GM12873 (cell line): Measurements from ENCODE around the gene RNF19B.

Experiments used
- TF ChIP-seq, protein P1 (sequence below): IDR thresholded peaks from 2 replicates; pipeline ENCODE4 v1.5.1; 2012; ENCODE audit warnings: low read depth, mild to moderate bottlenecking, moderate library complexity, low read length, control low read depth; ENCODE audit not compliant: insufficient read depth; ENCODE audit errors: missing control alignments

Gene RNF19B

DNA sequence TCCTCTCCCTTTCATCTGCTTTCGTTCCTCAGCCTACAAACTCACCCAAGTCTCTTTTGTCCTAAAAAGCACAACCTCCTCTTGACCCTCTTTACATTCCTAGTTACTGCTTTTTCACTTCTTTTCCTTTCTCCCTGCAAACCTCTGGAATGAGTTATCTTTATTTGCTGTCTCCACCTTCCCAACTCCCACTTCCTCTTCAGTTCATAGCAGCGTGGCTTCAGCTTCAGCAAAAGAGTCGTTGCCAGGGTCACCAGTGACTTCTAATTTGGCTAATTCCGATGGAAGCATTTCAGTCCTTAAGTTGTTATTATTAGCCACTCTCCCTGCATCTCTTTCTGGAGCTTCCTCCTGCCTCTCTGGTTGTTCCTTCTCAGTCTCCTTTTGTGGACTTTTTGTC, 57.2 kb downstream of the RNF19B start:
- TF ChIP-seq, protein P1, sequence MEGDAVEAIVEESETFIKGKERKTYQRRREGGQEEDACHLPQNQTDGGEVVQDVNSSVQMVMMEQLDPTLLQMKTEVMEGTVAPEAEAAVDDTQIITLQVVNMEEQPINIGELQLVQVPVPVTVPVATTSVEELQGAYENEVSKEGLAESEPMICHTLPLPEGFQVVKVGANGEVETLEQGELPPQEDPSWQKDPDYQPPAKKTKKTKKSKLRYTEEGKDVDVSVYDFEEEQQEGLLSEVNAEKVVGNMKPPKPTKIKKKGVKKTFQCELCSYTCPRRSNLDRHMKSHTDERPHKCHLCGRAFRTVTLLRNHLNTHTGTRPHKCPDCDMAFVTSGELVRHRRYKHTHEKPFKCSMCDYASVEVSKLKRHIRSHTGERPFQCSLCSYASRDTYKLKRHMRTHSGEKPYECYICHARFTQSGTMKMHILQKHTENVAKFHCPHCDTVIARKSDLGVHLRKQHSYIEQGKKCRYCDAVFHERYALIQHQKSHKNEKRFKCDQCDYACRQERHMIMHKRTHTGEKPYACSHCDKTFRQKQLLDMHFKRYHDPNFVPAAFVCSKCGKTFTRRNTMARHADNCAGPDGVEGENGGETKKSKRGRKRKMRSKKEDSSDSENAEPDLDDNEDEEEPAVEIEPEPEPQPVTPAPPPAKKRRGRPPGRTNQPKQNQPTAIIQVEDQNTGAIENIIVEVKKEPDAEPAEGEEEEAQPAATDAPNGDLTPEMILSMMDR: no peak

DNA sequence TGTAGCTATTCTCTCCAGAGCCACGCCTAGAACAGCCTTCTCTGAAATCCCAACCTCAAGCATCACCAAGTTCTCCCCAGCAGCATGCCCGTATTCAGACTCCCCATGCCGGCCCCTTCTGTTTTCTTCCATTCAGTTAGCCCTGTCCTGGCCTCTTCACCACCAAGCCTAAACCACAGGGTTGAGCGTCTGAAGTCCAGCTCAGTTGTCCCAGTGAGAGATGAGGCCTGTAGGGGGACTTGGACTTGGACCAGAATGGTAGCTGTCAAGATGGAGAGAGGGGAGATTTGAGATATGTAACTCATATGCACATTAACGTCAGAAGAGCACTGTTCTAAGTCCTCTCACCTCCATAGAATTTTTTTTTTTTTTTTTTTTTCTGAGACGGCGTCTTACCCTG, 58.0 kb downstream of the RNF19B start:
- TF ChIP-seq, protein P1: no peak

DNA sequence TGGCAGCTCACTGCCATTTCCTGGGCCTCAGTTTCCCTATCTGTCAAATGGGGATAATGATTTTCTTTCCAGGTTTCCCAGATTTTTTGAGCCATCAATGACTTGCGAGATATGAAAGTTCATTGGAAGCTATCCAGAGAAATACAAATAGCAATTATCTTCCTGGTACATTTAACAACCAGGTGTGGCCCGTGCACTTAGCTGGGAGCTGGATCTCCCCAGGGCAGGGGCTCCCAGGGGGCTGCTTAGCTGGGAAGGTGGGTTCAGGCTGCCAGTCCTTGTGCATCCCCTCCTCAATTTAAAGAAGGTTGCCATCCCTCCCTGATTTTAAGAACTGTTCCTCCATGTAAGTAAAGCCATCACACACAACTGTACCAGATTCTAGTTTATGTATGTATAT, 59.8 kb downstream of the RNF19B start:
- TF ChIP-seq, protein P1: no peak

DNA sequence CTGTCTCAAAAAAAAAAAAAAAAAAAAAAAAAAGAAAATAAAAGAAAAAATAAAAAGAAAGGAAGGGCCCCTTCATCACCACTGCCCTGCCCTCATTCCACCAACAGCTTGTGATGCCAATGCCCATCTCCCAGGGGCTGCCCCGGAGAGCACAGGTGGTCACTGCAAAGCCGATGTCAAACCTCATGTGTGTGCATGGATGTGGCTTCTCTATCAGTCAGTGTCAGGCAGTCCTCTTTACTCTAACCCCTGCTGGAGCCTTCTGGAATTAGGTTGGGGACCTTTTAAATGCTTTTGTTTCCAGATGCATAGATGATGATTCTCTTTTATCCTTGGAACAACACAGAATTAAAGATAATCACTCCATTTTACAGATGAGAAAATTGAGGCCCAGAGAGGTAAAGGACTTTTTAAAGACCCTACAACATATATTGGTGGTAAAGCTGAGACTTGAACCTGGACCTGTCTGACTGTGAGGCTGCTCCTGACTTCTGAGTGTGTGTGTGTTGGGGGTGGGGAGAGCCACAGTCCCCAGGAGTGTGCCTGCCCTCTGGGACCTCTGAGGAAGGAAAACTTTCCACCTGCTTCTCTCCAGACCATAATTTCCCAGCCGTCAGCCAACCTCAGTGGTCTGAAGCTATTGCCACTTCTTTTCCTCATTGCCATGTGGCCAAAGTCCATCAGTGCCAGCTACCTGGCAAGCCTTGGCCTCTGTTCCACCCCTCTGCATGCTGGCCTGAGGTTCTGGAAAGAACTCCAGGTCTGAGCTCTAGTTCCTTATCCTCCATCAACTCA, 60.4 kb downstream of the RNF19B start:
- TF ChIP-seq, protein P1: no peak

DNA sequence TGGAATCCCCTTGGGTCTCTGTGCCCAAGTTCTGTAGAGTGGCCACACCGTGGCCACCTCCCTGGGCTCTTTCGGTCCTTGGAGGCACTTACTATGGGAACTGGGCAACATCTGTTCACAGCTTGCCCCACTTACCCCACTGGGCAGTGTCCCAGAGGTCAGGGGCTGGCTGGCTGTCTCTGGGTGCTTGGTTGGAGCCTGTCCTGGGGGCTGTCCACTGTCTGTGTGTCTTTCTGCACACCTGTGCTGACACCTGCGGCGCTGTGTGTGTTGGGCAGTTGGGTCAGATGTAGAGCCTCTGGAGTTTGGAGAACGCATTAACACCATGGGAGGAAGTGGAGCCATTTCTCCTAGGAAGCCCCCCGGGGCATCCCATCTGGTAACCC, 62.1 kb downstream of the RNF19B start:
- TF ChIP-seq, protein P1: no peak

DNA sequence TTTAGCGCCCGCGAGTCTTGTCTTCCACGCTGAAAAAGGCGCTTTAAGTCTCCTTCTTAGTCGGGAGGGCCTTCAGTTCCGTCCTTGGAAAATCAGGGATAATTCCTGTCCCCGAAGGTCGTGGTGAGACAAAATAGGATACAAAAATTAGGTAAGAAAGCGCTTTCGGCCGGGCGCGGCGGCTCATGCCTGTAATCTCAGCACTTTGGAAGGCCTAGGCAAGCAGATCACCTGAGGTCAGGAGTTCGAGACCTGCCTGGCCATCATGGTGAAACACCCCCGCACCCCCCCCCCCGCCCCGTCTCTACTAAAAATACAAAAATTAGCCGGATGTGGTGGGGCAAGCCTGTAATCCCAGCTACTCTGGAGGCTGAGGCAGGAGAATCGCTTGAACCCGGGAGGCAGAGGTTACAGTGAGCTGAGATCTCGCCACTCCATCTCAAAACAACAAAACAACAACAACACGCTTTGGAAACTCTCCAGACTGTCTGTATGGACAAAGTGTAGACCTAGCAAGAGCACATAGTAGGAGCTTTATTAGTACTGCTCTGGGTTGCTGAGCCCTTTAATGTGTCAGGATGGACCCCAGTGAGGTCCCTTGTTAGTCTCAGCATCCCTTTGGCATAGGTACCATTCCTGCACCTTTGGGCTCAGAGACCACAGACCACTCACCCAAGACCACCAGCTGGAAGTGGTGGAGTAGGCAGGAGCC, 62.6 kb downstream of the RNF19B start:
- TF ChIP-seq, protein P1: no peak

DNA sequence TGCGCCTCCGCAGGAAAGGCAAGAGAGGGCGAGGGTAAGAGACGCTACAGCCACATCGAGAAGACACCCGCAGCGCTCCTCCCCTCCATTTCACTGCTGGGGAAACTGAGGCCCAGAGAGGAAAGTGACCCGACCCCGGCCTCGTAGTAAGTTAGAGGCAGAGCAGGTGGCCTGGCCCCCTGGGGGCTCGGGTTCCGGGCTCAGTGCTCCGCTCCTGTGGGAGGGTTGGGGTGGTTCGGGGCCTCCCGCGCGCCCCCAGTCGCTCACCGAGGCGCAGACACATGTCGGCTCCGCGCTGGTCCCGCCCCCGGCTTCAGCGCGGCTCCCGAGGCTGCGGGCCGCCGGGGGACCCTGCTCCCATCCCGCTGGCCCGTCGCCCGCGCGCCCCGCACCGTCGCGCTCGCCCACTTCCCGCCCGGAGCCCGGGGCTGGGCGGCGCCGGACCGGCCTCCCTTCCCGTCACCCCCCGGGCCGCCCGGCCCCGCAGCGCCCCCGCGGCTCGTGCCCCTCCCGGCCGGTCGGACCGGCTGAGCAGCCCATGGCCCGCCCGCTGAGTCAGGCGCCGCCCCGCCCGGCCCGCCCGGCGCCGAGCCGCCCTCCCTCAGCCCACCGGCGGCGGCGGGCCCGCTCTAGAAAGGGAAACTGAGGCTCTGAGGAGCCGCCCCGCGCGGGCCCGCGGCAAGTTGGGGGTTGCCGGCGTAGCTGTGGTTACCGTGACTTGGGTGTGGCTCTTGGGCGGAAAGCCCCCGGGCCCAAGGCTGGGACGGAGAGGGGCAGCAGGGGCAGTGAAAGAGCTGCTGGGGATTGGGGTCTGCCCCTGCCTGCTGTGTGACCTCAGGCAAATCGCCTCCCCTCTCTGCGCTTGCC, 63.4 kb downstream of the RNF19B start, which contains the start of gene TMEM54:
Gene TMEM54, minus strand, starts transcription at position 434 of the 867 bp plus-strand sequence. Its CDS starts 151 bp downstream, at position 283.
- TF ChIP-seq, protein P1: no peak
